Right ventricle myocardium superior (tissue), 1 donor: ENCODE data around the gene PDGFRA. TPM values are rescaled to one million over a fixed set of nuclear protein-coding genes. Genes with fewer than 3 reads are reported as not detected.
"Not testable (repeated sequence)": the region's sequence is repeated elsewhere in the genome, so short reads cannot be mapped to it uniquely, and the experiment has no call there.

ENCODE experiments used
- ATAC-seq: fragments of 200-7000 bp; cut with Tn5 transposase; one replicate; pipeline ENCODE4 v1.9.1; 2020; ENCODE audit warnings: mild to moderate bottlenecking; ENCODE audit not compliant: poor library complexity
- DNase-seq: peaks from one replicate; pipeline ENCODE4 v3.0.0-alpha.2; 2020
- intact Hi-C: fragments of 100-400 bp; cut with DNase I; formaldehyde crosslinking; loops from one replicate; pipeline ENCODE4 v1.11.2; 2022
- total RNA-seq: library from RNA; stranded (reverse); fragmentation: NEBNext Ultra II Directional; extraction: Animal tissue kit (Norgen Biotek cat#: 25700); gene quantifications from one replicate; pipeline ENCODE4 v1.2.1, GENCODE V29; 2021
- donor health status: DM: no; HTN: yes; CAD: no; lungs with severe emphysema.

PDGFRA gene
- total RNA-seq, 1 donor from 2014 or later: 29.8 TPM

- DNase-seq (no peak), ATAC-seq (no peak)
- intact Hi-C loops: no loop called here
These were observed 53.7 kb downstream of the PDGFRA start for GRCh38 chr4:54282837-54283236.

- intact Hi-C loops: no loop called here
- no peak for DNase-seq
- no peak for ATAC-seq
These were observed 60.2 kb downstream of the PDGFRA start for GRCh38 chr4:54289316-54289715.

GRCh38 chr4:54290980-54291379 is 61.9 kb downstream of the PDGFRA start:
- DNase-seq (no peak), ATAC-seq (no peak)
- intact Hi-C loops: no loop called here

DNA sequence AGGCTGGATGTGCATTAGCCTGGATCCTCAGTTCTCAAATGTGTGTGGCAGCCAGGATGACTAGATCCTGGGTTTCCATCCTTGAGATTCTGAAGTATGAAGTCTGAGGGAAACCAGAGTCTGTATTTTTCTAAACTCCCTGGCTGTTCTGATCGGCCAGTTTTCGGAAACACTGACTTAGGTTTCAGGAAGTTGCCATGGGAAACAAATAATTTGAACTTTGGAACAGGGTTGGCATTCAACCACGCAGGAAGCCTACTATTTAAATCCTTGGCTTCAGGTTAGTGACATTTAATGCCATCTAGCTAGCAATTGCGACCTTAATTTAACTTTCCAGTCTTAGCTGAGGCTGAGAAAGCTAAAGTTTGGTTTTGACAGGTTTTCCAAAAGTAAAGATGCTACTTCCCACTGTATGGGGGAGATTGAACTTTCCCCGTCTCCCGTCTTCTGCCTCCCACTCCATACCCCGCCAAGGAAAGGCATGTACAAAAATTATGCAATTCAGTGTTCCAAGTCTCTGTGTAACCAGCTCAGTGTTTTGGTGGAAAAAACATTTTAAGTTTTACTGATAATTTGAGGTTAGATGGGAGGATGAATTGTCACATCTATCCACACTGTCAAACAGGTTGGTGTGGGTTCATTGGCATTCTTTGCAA is 67.6 kb downstream of the PDGFRA start:
- ATAC-seq (peak; percentile 51), DNase-seq (no peak)
- intact Hi-C loops: no loop called here

DNA sequence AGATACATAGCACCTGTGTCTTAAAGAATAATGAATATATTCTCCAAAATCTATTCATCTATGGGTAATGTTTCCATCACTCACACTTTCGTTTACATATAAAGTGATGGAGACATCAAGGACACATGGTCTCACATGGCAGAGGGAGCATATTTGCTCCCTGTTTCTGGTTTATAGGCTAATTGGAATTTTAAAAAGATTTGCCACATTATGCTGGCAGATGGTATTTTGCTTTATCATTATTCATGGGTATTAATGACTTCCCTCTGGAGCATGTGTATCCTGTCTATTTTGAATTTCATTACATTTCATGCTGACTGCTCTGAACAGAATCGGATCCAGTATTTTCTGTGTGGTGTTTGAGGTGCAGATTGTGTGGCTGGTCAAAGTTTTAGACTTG is 79.0 kb downstream of the PDGFRA start:
- no peak for DNase-seq
- intact Hi-C loops: no loop called here
- no peak for ATAC-seq

GRCh38 chr4:54315561-54316538 is 86.8 kb downstream of the PDGFRA start:
- intact Hi-C loops: no loop called here
- DNase-seq (no peak), ATAC-seq (no peak)

DNA sequence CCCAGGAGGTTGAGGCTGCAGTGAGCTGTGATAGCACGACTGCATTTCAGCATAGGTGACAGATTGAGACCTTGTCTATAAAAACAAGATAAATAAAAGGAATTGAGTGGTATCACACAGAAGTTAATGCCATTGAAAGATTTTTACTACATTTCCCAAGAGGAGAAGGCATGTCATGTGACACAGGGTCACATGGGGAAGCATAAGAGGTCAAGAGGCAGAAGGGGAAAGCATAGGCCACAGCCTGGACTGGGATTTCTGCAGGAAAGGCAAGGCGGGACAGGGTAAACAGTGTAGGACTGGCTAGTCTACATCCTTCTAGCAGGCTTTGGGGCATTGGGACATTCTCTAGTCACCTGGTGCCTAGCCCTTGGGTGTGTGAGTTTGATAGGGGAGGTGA is 88.6 kb downstream of the PDGFRA start:
- DNase-seq: no peak
- intact Hi-C loops: no loop called here
- ATAC-seq: no peak

- intact Hi-C loops: no loop called here
- peak; percentile 43 for ATAC-seq
These were observed 89.8 kb downstream of the PDGFRA start for GRCh38 chr4:54318904-54319303.

DNA sequence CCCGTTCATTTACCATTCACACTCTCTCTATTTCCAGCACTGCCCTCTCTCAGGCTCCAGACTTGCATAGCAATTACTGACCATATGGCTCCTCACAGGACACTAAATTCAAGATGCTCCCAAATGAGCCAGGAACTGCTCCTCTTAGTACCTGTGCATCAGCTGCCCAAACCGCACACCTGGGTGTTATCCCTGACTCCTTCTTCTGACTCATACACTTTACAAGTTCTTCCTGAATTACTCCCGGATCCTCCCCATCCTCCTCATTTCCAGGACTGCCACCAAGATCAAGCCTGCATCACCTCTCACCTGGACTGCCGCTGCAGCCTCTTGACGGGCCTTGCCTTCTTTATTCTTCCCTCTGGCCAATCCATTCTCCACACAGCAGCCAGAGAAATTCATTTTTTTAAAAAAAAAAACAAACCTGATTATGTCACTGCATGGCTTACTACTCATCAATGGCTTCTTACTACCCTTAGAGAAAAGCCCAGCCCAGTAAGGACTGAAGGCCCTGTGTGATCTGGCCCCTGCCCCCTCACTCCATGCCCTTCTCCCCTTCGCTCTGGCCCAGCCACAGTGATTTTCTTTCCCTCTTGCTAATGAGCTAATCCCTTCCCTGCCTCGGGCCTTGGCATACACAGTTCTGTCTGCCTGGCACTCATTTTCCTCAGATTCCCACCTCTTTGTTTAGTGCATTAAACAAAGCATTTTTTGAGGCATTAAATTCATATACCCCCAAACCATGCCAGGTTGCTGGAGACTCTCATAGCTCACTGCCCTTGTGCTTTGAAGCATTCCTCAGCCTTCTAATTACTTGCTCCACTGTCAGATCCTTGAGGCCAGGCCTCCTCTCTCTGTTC is 92.0 kb downstream of the PDGFRA start:
- no peak for DNase-seq
- ATAC-seq: no peak
- intact Hi-C loops: loop anchor here (5.0 kb wide), 1 partner anchor 641 kb away; no protein-coding TSS in a partner anchor

More at GRCh38 chr4:54318904-54319303, 89.8 kb downstream of the PDGFRA start:
- no peak for DNase-seq

- intact Hi-C loops: loop anchor here (2.0 to 5.0 kb wide), 2 partner anchors 118 to 639 kb away; no protein-coding TSS in a partner anchor
- ATAC-seq (peak; percentile 70), DNase-seq (peak; percentile 51)
These were observed 93.8 kb downstream of the PDGFRA start for GRCh38 chr4:54322818-54323417.

DNA sequence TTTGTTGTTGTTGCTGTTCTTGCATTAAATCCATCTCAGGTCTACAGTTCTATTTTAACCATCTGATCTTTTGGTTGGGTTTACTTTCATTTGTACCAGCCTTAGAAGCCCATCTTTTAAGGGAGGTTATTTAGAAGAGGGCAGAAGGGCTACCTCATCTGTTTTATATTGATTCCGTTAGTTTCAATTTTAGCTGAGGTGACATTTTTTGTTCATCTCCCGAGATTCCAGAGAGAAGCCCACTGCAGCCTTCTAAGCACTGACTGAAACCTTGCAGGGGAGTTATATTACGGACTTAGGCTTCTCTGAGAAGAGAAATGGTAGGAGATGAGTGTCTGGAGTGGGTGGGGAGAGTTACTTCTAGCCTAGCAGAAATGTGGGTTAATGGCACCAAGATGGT is 101.8 kb downstream of the PDGFRA start:
- DNase-seq (no peak), ATAC-seq (no peak)
- intact Hi-C loops: no loop called here

GRCh38 chr4:54332542-54332941 is 103.4 kb downstream of the PDGFRA start:
- DNase-seq (no peak), ATAC-seq (no peak)
- intact Hi-C loops: no loop called here

- no peak for ATAC-seq
- intact Hi-C loops: no loop called here
- DNase-seq: no peak
These were observed 104.6 kb downstream of the PDGFRA start for GRCh38 chr4:54333657-54334056.

DNA sequence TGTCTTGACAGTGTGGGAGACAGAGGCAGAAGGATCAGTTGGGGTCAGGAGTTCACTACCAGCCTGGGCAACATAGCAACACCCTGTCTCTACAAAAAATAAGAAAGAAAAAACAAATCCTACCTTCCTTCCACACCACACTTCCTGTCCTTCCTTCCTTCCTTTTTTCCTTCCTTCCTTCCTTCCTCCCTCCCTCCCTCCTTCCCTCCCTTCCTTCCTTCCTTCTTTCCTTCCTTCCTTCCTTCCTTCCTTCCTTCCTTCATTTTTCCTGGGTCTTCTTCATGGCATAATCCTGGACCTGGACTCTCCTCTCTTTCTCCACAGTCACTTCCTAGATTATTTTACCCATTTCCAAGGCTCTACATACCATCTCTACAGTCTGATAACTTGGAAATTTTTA is 105.7 kb downstream of the PDGFRA start:
- DNase-seq, intact Hi-C loops, ATAC-seq: not testable (repeated sequence)

- DNase-seq (no peak), ATAC-seq (no peak)
- intact Hi-C loops: no loop called here
These were observed 107.9 kb downstream of the PDGFRA start for GRCh38 chr4:54337009-54337408.

DNA sequence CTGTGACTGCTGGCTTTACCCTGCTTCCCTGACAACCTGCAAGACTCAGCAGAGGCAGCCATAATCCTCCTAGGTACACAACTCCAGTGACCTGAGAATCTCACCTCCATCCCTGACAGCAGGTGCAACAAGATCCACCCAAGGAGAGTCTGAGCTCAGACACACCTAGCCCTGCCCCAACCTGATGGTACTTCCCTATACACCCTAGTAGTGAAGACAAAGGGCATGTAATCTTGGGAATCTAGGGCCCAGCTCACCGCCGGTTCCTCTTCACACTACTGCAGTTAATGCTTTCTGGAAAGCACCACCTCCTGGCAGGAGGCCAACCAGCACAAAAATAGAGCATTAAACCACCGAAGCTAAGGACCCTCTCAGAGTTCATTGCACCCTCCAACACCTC is 113.0 kb downstream of the PDGFRA start:
- ATAC-seq, DNase-seq, intact Hi-C loops: not testable (repeated sequence)
